SIG-M5 (cell line): Measurements from ENCODE around the gene CFAP46.

Experiments used
- DNase-seq: peaks from one replicate; lab custom pipeline; 2025; lab: John Stamatoyannopoulos, UW

The CFAP46 gene

GRCh38 chr10:132770061-132771021, 172.0 kb downstream of the CFAP46 start:
- no peak for DNase-seq

GRCh38 chr10:132768346-132769248, 173.8 kb downstream of the CFAP46 start:
- no peak for DNase-seq

GRCh38 chr10:132766291-132766690, 176.1 kb downstream of the CFAP46 start:
- DNase-seq = no peak

GRCh38 chr10:132765435-132765834, 176.9 kb downstream of the CFAP46 start:
- no peak for DNase-seq

- no peak for DNase-seq
Observed at GRCh38 chr10:132764108-132764507, 178.3 kb downstream of the CFAP46 start.

GRCh38 chr10:132763545-132763944, 178.8 kb downstream of the CFAP46 start:
- no peak for DNase-seq

GRCh38 chr10:132762267-132762666, 180.1 kb downstream of the CFAP46 start:
- DNase-seq = no peak

GRCh38 chr10:132761395-132762060, 180.8 kb downstream of the CFAP46 start:
- no peak for DNase-seq

- DNase-seq = no peak
Observed at GRCh38 chr10:132758865-132759264, 183.5 kb downstream of the CFAP46 start.
